Mesenchymal stem cell (in vitro differentiated cells and primary cell): ENCODE measurements around the gene MAEL.

Experiments used
- DNase-seq: peaks from one replicate; pipeline ENCODE4 v3.0.0-alpha.2; 2013
- H2AFZ ChIP-seq: one replicate; pipeline ENCODE4 v1.6.1; 2013; ENCODE audit warnings: low read depth, mild to moderate bottlenecking, control low read depth, inconsistent platforms, low read length, moderate library complexity
- H2AK5ac ChIP-seq: 2 replicates; pipeline ENCODE4 v1.6.1; 2013; ENCODE audit warnings: low read length, moderate library complexity, mild to moderate bottlenecking, inconsistent platforms; ENCODE audit not compliant: severe bottlenecking
- H2BK120ac ChIP-seq: one replicate; pipeline ENCODE4 v1.6.1; 2013; ENCODE audit warnings: low read depth, mild to moderate bottlenecking, inconsistent platforms, low read length, moderate library complexity
- H2BK12ac ChIP-seq, 2 experiments: one replicate each; pipeline ENCODE4 v1.6.1; 2013; ENCODE audit warnings: inconsistent platforms in 2 of 2, low read length in 2 of 2, mild to moderate bottlenecking in 2 of 2, moderate library complexity in 2 of 2, control low read depth in 1 of 2
- H2BK15ac ChIP-seq: one replicate; pipeline ENCODE4 v1.6.1; 2013; ENCODE audit warnings: mild to moderate bottlenecking, low read depth, inconsistent platforms; ENCODE audit not compliant: poor library complexity, severe bottlenecking
- H2BK5ac ChIP-seq: 2 replicates; pipeline ENCODE4 v1.6.1; 2013; ENCODE audit warnings: low read depth, mild to moderate bottlenecking, low read length, control low read depth, inconsistent platforms; ENCODE audit not compliant: poor library complexity, severe bottlenecking
- H3K14ac ChIP-seq, 2 experiments: one replicate each; pipeline ENCODE4 v1.6.1; 2013; ENCODE audit warnings: inconsistent platforms in 2 of 2, low read length in 2 of 2, control low read depth in 1 of 2, mild to moderate bottlenecking in 1 of 2, moderate library complexity in 1 of 2
- H3K18ac ChIP-seq, 2 experiments: one replicate each; pipeline ENCODE4 v1.6.1; 2013; ENCODE audit warnings: inconsistent platforms in 2 of 2, low read length in 2 of 2, control low read depth in 1 of 2, low read depth in 1 of 2, mild to moderate bottlenecking in 1 of 2
- H3K23ac ChIP-seq, 2 experiments: one replicate each; pipeline ENCODE4 v1.6.1; 2013; ENCODE audit warnings: inconsistent platforms in 2 of 2, low read length in 2 of 2, mild to moderate bottlenecking in 2 of 2, moderate library complexity in 2 of 2, control low read depth in 1 of 2
- H3K27ac ChIP-seq: 2 replicates; pipeline ENCODE4 v1.5.1; 2013; ENCODE audit warnings: mild to moderate bottlenecking, moderate library complexity, low read length, control low read depth, inconsistent platforms; ENCODE audit not compliant: poor library complexity, severe bottlenecking
- H3K27me3 ChIP-seq, 2 experiments: 2 replicates each; pipeline versions ENCODE4 v1.6.1 to v1.7.0; 2013; ENCODE audit warnings: low read length in 2 of 2, mild to moderate bottlenecking in 2 of 2, moderate library complexity in 2 of 2, control low read depth in 1 of 2, inconsistent platforms in 1 of 2; ENCODE audit not compliant: control insufficient read depth in 1 of 2, insufficient read depth in 1 of 2
- H3K36me3 ChIP-seq, 2 experiments: 2 replicates each; pipeline versions ENCODE4 v1.6.1 to v1.7.0; 2013; ENCODE audit warnings: low read length in 2 of 2, control low read depth in 1 of 2, inconsistent platforms in 1 of 2, low read depth in 1 of 2, mild to moderate bottlenecking in 1 of 2; ENCODE audit not compliant: insufficient read depth in 2 of 2, control insufficient read depth in 1 of 2
- H3K4ac ChIP-seq, 2 experiments: one replicate each; pipeline ENCODE4 v1.6.1; 2013; ENCODE audit warnings: inconsistent platforms in 2 of 2, low read length in 2 of 2, mild to moderate bottlenecking in 2 of 2, moderate library complexity in 2 of 2, control low read depth in 1 of 2, low read depth in 1 of 2
- H3K4me1 ChIP-seq: 2 replicates; pipeline ENCODE4 v1.6.1; 2013; ENCODE audit warnings: low read depth, low read length, control low read depth; ENCODE audit not compliant: control insufficient read depth, insufficient read depth
- H3K4me2 ChIP-seq: 2 replicates; pipeline ENCODE4 v1.6.1; 2013; ENCODE audit warnings: low read length, mild to moderate bottlenecking, inconsistent platforms; ENCODE audit not compliant: poor library complexity, severe bottlenecking
- H3K4me3 ChIP-seq, 2 experiments: 2 replicates each; pipeline versions ENCODE4 v1.5.1 to v1.7.0; 2013; ENCODE audit warnings: low read length in 2 of 2, mild to moderate bottlenecking in 2 of 2, control low read depth in 1 of 2, low read depth in 1 of 2; ENCODE audit not compliant: insufficient read depth in 1 of 2
- H3K79me1 ChIP-seq: replicated peaks from 2 replicates; pipeline ENCODE4 v1.6.1; 2013; ENCODE audit warnings: mild to moderate bottlenecking, control low read depth, low read length, inconsistent platforms; ENCODE audit not compliant: poor library complexity, severe bottlenecking
- H3K9ac ChIP-seq: 2 replicates; pipeline ENCODE4 v1.7.0; 2013; ENCODE audit warnings: mild to moderate bottlenecking, low read length, moderate library complexity
- H3K9me3 ChIP-seq: 2 replicates; pipeline ENCODE4 v1.7.0; 2013; ENCODE audit warnings: mild to moderate bottlenecking, low read length; ENCODE audit not compliant: control insufficient read depth
- H4K8ac ChIP-seq: one replicate; pipeline ENCODE4 v1.6.1; 2013; ENCODE audit warnings: inconsistent platforms, mild to moderate bottlenecking, low read length, moderate library complexity
- H4K91ac ChIP-seq: one replicate; pipeline ENCODE4 v1.6.1; 2013; ENCODE audit warnings: mild to moderate bottlenecking, low read length, inconsistent platforms
- WGBS: methylation state at CpG from one replicate; pipeline ENCODE4 v1.1.7; 2013; ENCODE audit warnings: mixed read lengths; 5-methylcytosine and 5-hydroxymethylcytosine counted together

The MAEL gene

DNA sequence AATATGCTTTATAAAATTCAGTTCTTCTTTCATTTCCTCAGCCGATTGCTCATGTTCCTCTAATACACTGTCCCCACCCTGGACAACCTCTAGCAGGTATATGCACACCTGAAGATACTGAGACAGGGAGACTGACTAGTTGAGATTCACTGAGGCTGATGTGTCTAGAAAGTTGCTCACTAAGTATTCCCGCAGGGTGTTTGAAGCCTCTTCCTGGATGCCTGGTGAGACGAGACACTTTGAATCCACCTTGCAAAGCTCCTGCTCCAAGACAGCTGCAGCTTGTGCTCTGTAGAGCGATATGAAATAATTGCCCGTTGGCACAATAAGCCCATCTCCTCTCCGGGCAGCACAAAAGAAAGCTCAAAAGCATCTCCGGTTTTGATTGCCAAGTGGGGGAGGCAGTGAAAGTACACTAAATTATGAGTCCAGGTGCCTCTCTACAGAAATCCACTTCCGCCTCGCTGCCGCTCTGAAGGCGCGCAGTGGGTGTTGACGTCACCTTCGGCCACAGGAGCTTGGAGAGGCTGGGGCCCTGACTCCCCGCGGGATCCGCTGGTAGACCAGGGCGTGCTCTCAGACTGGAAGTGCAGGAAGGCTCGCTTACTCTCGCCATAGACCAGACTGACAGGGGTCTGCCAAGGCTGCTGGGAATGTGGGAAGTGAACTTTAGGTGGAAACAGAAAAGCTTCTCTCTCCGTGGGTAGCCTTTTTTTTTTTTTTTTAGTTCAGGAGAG, 54.8 kb downstream of the MAEL start:
- no peak overlapping the region for H2AK5ac ChIP-seq
- H3K4me1 ChIP-seq: peaks cover 2% of the 10 kb centered on the region
- H2AFZ ChIP-seq: no peak overlapping the region
- no peak overlapping the region for H2BK15ac ChIP-seq
- H4K8ac ChIP-seq: no peak overlapping the region
- no peaks in the 10 kb centered on the region for H3K79me1 ChIP-seq
- H2BK12ac ChIP-seq: no peak overlapping the region
- no peak overlapping the region for H3K4me2 ChIP-seq
- no peak overlapping the region for H3K4ac ChIP-seq
- WGBS: 59% methylated on average over 20 of the region's 21 CpGs
- H3K18ac ChIP-seq: no peak overlapping the region
- no peak overlapping the region for H3K27ac ChIP-seq
- no peaks in the 10 kb centered on the region for H3K36me3 ChIP-seq
- H4K91ac ChIP-seq: no peak overlapping the region
- no peaks in the 10 kb centered on the region for H3K9me3 ChIP-seq
- no peak overlapping the region for H2BK120ac ChIP-seq
- DNase-seq: peak; percentile 4
- H3K23ac ChIP-seq: no peak overlapping the region
- H3K9ac ChIP-seq: peak overlapping the region; percentile 4
- peaks cover 23 to 24% of the 10 kb centered on the region in 2 experiments for H3K27me3 ChIP-seq
- no peak overlapping the region for H3K14ac ChIP-seq
- peak overlapping the region in 1 of 2 experiments; percentile 65 for H3K4me3 ChIP-seq
- no peak overlapping the region for H2BK5ac ChIP-seq

GRCh38 chr1:167051907-167052306, 62.8 kb downstream of the MAEL start:
- WGBS: 91% methylated on average over 5 of the region's 5 CpGs
- no peak overlapping the region for H3K14ac ChIP-seq

GRCh38 chr1:167052389-167052788, 63.3 kb downstream of the MAEL start:
- H3K14ac ChIP-seq: no peak overlapping the region
- no peaks in the 10 kb centered on the region for H3K79me1 ChIP-seq
- no peak overlapping the region for H2BK12ac ChIP-seq
- peaks cover 23 to 24% of the 10 kb centered on the region in 2 experiments for H3K27me3 ChIP-seq
- H2AFZ ChIP-seq: no peak overlapping the region
- peak; percentile 12 for DNase-seq
- WGBS: 70% methylated on average over 7 of the region's 8 CpGs
- peaks cover 3% of the 10 kb centered on the region for H3K4me1 ChIP-seq
- no peak overlapping the region for H3K9ac ChIP-seq
- no peak overlapping the region for H3K18ac ChIP-seq
- no peak overlapping the region for H3K27ac ChIP-seq
- H2BK120ac ChIP-seq: no peak overlapping the region
- H3K9me3 ChIP-seq: no peaks in the 10 kb centered on the region
- no peak overlapping the region for H2AK5ac ChIP-seq
- no peak overlapping the region for H3K4me2 ChIP-seq
- no peak overlapping the region for H4K91ac ChIP-seq
- H4K8ac ChIP-seq: no peak overlapping the region
- H3K4ac ChIP-seq: no peak overlapping the region
- no peak overlapping the region for H2BK15ac ChIP-seq
- no peak overlapping the region for H3K4me3 ChIP-seq
- no peak overlapping the region for H3K23ac ChIP-seq
- H3K36me3 ChIP-seq: no peaks in the 10 kb centered on the region
- H2BK5ac ChIP-seq: no peak overlapping the region

More at GRCh38 chr1:167051907-167052306, 62.8 kb downstream of the MAEL start:
- no peak overlapping the region for H2BK12ac ChIP-seq
- H3K18ac ChIP-seq: no peak overlapping the region
- H3K4me3 ChIP-seq: no peak overlapping the region
- no peak overlapping the region for H3K27ac ChIP-seq
- no peak overlapping the region for H3K4me2 ChIP-seq
- no peak overlapping the region for H2AK5ac ChIP-seq
- H2BK15ac ChIP-seq: no peak overlapping the region
- H2AFZ ChIP-seq: no peak overlapping the region
- H4K91ac ChIP-seq: no peak overlapping the region
- H3K4me1 ChIP-seq: peaks cover 2% of the 10 kb centered on the region
- no peaks in the 10 kb centered on the region for H3K36me3 ChIP-seq
- H3K79me1 ChIP-seq: no peaks in the 10 kb centered on the region
- no peak overlapping the region for H4K8ac ChIP-seq
- H3K4ac ChIP-seq: no peak overlapping the region
- H3K9ac ChIP-seq: no peak overlapping the region
- no peak overlapping the region for H3K23ac ChIP-seq
- H2BK5ac ChIP-seq: no peak overlapping the region
- H2BK120ac ChIP-seq: no peak overlapping the region
- H3K9me3 ChIP-seq: no peaks in the 10 kb centered on the region
- DNase-seq: no peak
- H3K27me3 ChIP-seq: peaks cover 23 to 24% of the 10 kb centered on the region in 2 experiments

DNA sequence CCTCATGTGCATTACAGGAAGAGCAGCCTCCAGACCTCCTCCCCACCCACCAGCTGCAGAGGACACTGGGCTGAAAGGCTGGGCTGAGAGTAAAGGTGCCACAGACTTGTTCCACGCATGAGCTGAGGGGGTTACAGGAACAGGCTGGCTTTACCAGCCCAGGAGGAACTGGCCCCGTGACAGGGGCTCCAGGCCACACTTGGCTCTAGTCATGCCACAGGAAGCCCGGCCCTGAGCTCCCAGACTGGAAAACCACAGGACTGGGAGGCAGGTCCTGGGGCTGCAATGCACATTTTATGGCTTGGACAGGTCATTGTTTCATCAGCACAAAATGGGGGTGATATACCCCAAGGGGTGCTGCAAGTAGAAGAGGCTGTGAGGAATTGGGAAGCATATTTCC, 65.5 kb downstream of the MAEL start:
- Histone ChIP-seq H3K4me3 (no peak overlapping the region), H3K9ac (no peak overlapping the region), H2AK5ac (no peak overlapping the region), H2BK5ac (no peak overlapping the region), H3K23ac (no peak overlapping the region), H3K27me3 (peaks cover 19 to 24% of the 10 kb centered on the region in 2 experiments), H2BK15ac (no peak overlapping the region), H3K4me1 (peaks cover 6% of the 10 kb centered on the region), H3K14ac (no peak overlapping the region), H3K79me1 (no peaks in the 10 kb centered on the region), H4K91ac (no peak overlapping the region), H3K36me3 (no peaks in the 10 kb centered on the region), H4K8ac (no peak overlapping the region), H3K4ac (no peak overlapping the region), H3K9me3 (no peaks in the 10 kb centered on the region), H2BK120ac (no peak overlapping the region), H2BK12ac (no peak overlapping the region), H3K27ac (no peak overlapping the region), H2AFZ (no peak overlapping the region), H3K18ac (no peak overlapping the region), H3K4me2 (no peak overlapping the region)
- DNase-seq: no peak
- WGBS: 69% methylated on average over 3 of the region's 3 CpGs
